ENCODE data around the gene LGR6.
A peak's percentile ranks its signal among the peaks of the same experiment; 100 is the strongest.
"Not testable (repeated sequence)": the region's sequence is repeated elsewhere in the genome, so short reads cannot be mapped to it uniquely, and the experiment has no call there.

The LGR6 gene

GRCh38 chr1:202233171-202233570, 39.6 kb downstream of the LGR6 start:
- WGBS (ENCODE audit: insufficient coverage, insufficient read length), result no CpG with 5 or more reads among the region's 4 CpGs
- Histone ChIP-seq H3K36me3 (ENCODE audit: control insufficient read depth, insufficient read depth, low read length) (no peaks in the 10 kb centered on the region), H3K4me3 (ENCODE audit: low read length) (no peak overlapping the region), H3K27me3 (ENCODE audit: control insufficient read depth, insufficient read depth, low read length) (no peaks in the 10 kb centered on the region), H3K27ac (ENCODE audit: low read length) (no peak overlapping the region), H3K4me1 (ENCODE audit: control insufficient read depth, insufficient read depth, low read length) (no peaks in the 10 kb centered on the region; the same call in 1 of the 2 replicates), H3K9me3 (ENCODE audit: control insufficient read depth, insufficient read depth, low read length) (no peaks in the 10 kb centered on the region)
- no peak for DNase-seq (ENCODE audit: low read depth, low spot score)

DNA sequence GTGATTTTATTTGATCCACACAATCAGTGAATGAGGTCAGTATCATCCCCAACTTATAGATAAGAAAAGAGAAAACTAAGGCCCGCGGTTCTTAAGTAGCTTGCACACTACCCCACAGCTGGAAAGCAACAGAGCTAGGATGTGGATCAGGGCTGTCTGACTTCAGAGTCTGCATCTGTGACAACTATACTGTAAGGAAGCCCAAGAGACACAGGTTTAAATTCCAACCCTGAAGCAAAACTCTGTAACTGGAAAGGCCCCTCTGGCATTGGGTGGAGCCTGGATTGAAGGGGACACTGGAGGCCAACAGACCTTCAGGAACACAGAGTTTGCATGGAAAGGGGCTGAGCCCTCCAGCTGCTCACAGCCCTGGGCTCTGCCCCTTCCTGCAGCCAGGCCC, 40.2 kb downstream of the LGR6 start:
- no peak for DNase-seq (ENCODE audit: low read depth, low spot score)
- H3K9me3 ChIP-seq (ENCODE audit: control insufficient read depth, insufficient read depth, low read length), result no peaks in the 10 kb centered on the region
- H3K4me3 ChIP-seq (ENCODE audit: low read length), result no peak overlapping the region
- no peaks in the 10 kb centered on the region for H3K27me3 ChIP-seq (ENCODE audit: control insufficient read depth, insufficient read depth, low read length)
- no peak overlapping the region for H3K27ac ChIP-seq (ENCODE audit: low read length)
- no peaks in the 10 kb centered on the region; the same call in 1 of the 2 replicates for H3K4me1 ChIP-seq (ENCODE audit: control insufficient read depth, insufficient read depth, low read length)
- no peaks in the 10 kb centered on the region for H3K36me3 ChIP-seq (ENCODE audit: control insufficient read depth, insufficient read depth, low read length)
- no CpG with 5 or more reads among the region's 2 CpGs for WGBS (ENCODE audit: insufficient coverage, insufficient read length)

- Histone ChIP-seq H3K4me1 (ENCODE audit: control insufficient read depth, insufficient read depth, low read length) (no peaks in the 10 kb centered on the region; the same call in 1 of the 2 replicates), H3K36me3 (ENCODE audit: control insufficient read depth, insufficient read depth, low read length) (no peaks in the 10 kb centered on the region), H3K27me3 (ENCODE audit: control insufficient read depth, insufficient read depth, low read length) (no peaks in the 10 kb centered on the region), H3K4me3 (ENCODE audit: low read length) (no peak overlapping the region), H3K27ac (ENCODE audit: low read length) (no peak overlapping the region), H3K9me3 (ENCODE audit: control insufficient read depth, insufficient read depth, low read length) (no peaks in the 10 kb centered on the region)
- no peak for DNase-seq (ENCODE audit: low read depth, low spot score)
- WGBS (ENCODE audit: insufficient coverage, insufficient read length), result no CpG with 5 or more reads among the region's 3 CpGs
These were observed 40.9 kb downstream of the LGR6 start for GRCh38 chr1:202234331-202235002.

DNA sequence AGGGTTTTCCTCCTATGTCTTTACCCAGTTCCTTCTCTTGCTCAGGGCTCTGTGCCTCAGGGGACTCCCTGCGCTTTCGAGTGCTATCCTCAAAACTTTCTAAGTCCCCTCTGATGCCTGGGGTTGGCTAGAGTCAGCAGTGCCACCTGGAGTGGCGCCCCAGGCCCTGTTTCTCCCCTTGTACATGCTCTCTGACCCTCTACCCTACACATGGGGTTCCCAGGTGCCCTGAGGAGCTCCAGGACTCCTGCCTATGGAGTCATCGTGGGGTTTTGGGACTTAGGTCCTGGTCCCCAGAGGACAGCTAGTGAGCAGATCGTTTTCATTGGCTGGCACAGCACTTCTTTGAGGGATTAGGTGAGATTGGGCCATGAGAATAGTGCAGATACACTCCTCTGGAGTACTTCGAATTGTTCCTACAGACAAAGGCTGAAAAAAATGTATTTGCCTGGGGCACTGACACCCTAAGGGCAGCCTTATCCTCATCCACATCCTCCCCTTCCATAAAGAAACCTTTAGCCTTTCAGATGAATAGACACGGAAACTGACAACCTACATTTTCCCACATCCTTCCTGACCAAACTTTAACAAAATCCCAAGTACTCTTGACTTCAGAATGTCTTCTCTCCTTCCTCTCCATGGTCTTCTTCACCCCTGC, 41.5 kb downstream of the LGR6 start:
- Histone ChIP-seq H3K27ac (ENCODE audit: low read length) (no peak overlapping the region), H3K27me3 (ENCODE audit: control insufficient read depth, insufficient read depth, low read length) (no peaks in the 10 kb centered on the region), H3K4me3 (ENCODE audit: low read length) (no peak overlapping the region), H3K4me1 (ENCODE audit: control insufficient read depth, insufficient read depth, low read length) (no peaks in the 10 kb centered on the region; the same call in 1 of the 2 replicates), H3K36me3 (ENCODE audit: control insufficient read depth, insufficient read depth, low read length) (no peaks in the 10 kb centered on the region), H3K9me3 (ENCODE audit: control insufficient read depth, insufficient read depth, low read length) (no peaks in the 10 kb centered on the region)
- no peak for DNase-seq (ENCODE audit: low read depth, low spot score)
- no CpG with 5 or more reads among the region's 7 CpGs for WGBS (ENCODE audit: insufficient coverage, insufficient read length)

GRCh38 chr1:202235856-202236837, 42.5 kb downstream of the LGR6 start:
- H3K36me3 ChIP-seq (ENCODE audit: control insufficient read depth, insufficient read depth, low read length), result no peaks in the 10 kb centered on the region
- WGBS (ENCODE audit: insufficient coverage, insufficient read length), result no CpG with 5 or more reads among the region's 19 CpGs
- H3K27ac ChIP-seq (ENCODE audit: low read length), result no peak overlapping the region
- H3K9me3 ChIP-seq (ENCODE audit: control insufficient read depth, insufficient read depth, low read length), result no peaks in the 10 kb centered on the region
- H3K27me3 ChIP-seq (ENCODE audit: control insufficient read depth, insufficient read depth, low read length), result no peaks in the 10 kb centered on the region
- peak; percentile 84 for DNase-seq (ENCODE audit: low read depth, low spot score)
- no peak overlapping the region for H3K4me3 ChIP-seq (ENCODE audit: low read length)
- no peaks in the 10 kb centered on the region; the same call in 1 of the 2 replicates for H3K4me1 ChIP-seq (ENCODE audit: control insufficient read depth, insufficient read depth, low read length)

DNA sequence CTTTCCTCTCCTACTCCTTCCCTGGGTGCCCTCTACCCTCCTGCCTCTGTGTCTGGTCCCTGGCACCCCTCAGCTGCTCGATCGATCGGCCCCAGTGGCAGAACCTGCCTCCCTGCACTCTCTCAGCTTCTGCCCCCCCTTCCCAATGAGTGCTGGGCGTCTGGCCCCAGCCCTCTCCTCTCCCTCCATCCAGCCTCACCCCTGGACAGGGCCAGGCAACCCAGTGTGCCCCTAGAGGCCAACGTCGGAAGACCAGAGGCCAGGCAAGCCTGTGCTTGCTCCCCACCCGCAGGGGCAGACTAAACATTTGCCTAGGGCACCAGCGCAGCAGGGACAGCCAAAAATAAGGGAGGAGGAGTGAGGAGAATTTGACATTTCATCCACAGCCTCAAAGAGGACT, 43.5 kb downstream of the LGR6 start:
- no CpG with 5 or more reads among the region's 8 CpGs for WGBS (ENCODE audit: insufficient coverage, insufficient read length)
- no peaks in the 10 kb centered on the region for H3K27me3 ChIP-seq (ENCODE audit: control insufficient read depth, insufficient read depth, low read length)
- H3K9me3 ChIP-seq (ENCODE audit: control insufficient read depth, insufficient read depth, low read length), result no peaks in the 10 kb centered on the region
- H3K4me3 ChIP-seq (ENCODE audit: low read length), result no peak overlapping the region
- no peak overlapping the region for H3K27ac ChIP-seq (ENCODE audit: low read length)
- H3K4me1 ChIP-seq (ENCODE audit: control insufficient read depth, insufficient read depth, low read length), result no peaks in the 10 kb centered on the region; the same call in 1 of the 2 replicates
- H3K36me3 ChIP-seq (ENCODE audit: control insufficient read depth, insufficient read depth, low read length), result no peaks in the 10 kb centered on the region
- peak; percentile 81 for DNase-seq (ENCODE audit: low read depth, low spot score)

- no peaks in the 10 kb centered on the region for H3K27me3 ChIP-seq (ENCODE audit: control insufficient read depth, insufficient read depth, low read length)
- no peaks in the 10 kb centered on the region for H3K36me3 ChIP-seq (ENCODE audit: control insufficient read depth, insufficient read depth, low read length)
- no peak overlapping the region for H3K4me3 ChIP-seq (ENCODE audit: low read length)
- no peak overlapping the region for H3K27ac ChIP-seq (ENCODE audit: low read length)
- no peaks in the 10 kb centered on the region; the same call in 1 of the 2 replicates for H3K4me1 ChIP-seq (ENCODE audit: control insufficient read depth, insufficient read depth, low read length)
- no CpG with 5 or more reads among the region's 22 CpGs for WGBS (ENCODE audit: insufficient coverage, insufficient read length)
- no peak for DNase-seq (ENCODE audit: low read depth, low spot score)
- H3K9me3 ChIP-seq (ENCODE audit: control insufficient read depth, insufficient read depth, low read length), result no peaks in the 10 kb centered on the region
These were observed 45.3 kb downstream of the LGR6 start for GRCh38 chr1:202238914-202239313.

- not testable (repeated sequence) for DNase-seq (ENCODE audit: low read depth, low spot score); H3K4me1 ChIP-seq (ENCODE audit: control insufficient read depth, insufficient read depth, low read length); H3K4me3 ChIP-seq (ENCODE audit: low read length); H3K27ac ChIP-seq (ENCODE audit: low read length); H3K9me3 ChIP-seq (ENCODE audit: control insufficient read depth, insufficient read depth, low read length); H3K27me3 ChIP-seq (ENCODE audit: control insufficient read depth, insufficient read depth, low read length); H3K36me3 ChIP-seq (ENCODE audit: control insufficient read depth, insufficient read depth, low read length)
- no CpG with 5 or more reads among the region's 3 CpGs for WGBS (ENCODE audit: insufficient coverage, insufficient read length)
These were observed 46.6 kb downstream of the LGR6 start for GRCh38 chr1:202240226-202240625.

- no CpG with 5 or more reads among the region's 4 CpGs for WGBS (ENCODE audit: insufficient coverage, insufficient read length)
- no peaks in the 10 kb centered on the region for H3K9me3 ChIP-seq (ENCODE audit: control insufficient read depth, insufficient read depth, low read length)
These were observed 47.4 kb downstream of the LGR6 start for GRCh38 chr1:202240956-202241355.

DNA sequence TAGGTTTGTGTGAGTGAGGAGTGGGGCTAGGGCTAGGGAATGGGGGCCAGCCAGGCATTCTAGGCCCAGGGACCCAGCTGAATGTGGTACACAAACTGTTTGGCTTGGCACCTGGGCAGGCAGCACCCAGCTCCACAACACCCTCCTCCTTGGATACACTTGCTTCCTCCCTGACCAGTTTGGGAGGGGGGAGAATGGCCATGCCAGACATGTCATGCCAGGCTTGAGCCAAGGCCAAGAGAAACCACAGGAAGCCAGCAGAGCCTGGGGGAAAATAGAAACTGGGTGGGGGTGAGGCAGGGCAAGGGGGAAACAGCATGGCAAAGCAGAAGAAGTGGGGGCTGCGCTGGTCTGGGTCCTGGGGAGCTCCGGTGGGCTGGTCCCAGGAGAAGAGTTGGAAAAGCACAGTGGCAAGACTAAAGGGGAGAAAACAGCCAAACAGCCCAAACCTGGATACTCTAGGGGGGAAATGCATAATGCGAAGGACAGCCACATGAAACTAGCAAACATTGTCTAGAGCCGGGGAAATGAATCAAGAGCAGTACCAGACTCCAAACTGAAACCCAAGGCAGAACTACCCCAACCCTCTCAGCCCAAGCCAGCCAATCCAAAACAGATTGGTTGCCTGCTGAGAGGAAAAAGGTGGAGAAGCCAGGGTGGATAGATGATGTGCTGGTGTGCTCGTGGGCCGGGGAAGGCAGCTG, 47.9 kb downstream of the LGR6 start:
- Histone ChIP-seq H3K9me3 (ENCODE audit: control insufficient read depth, insufficient read depth, low read length) (no peaks in the 10 kb centered on the region), H3K27ac (ENCODE audit: low read length) (no peak overlapping the region), H3K4me3 (ENCODE audit: low read length) (no peak overlapping the region), H3K27me3 (ENCODE audit: control insufficient read depth, insufficient read depth, low read length) (no peaks in the 10 kb centered on the region), H3K4me1 (ENCODE audit: control insufficient read depth, insufficient read depth, low read length) (no peaks in the 10 kb centered on the region; the same call in 1 of the 2 replicates), H3K36me3 (ENCODE audit: control insufficient read depth, insufficient read depth, low read length) (no peaks in the 10 kb centered on the region)
- WGBS (ENCODE audit: insufficient coverage, insufficient read length), result no CpG with 5 or more reads among the region's 6 CpGs
- DNase-seq (ENCODE audit: low read depth, low spot score), result no peak

More at GRCh38 chr1:202240956-202241355, 47.4 kb downstream of the LGR6 start:
- Histone ChIP-seq H3K4me3 (ENCODE audit: low read length) (no peak overlapping the region), H3K4me1 (ENCODE audit: control insufficient read depth, insufficient read depth, low read length) (no peaks in the 10 kb centered on the region; the same call in 1 of the 2 replicates), H3K36me3 (ENCODE audit: control insufficient read depth, insufficient read depth, low read length) (no peaks in the 10 kb centered on the region), H3K27me3 (ENCODE audit: control insufficient read depth, insufficient read depth, low read length) (no peaks in the 10 kb centered on the region), H3K27ac (ENCODE audit: low read length) (no peak overlapping the region)
- DNase-seq (ENCODE audit: low read depth, low spot score), result no peak

Data from iPS DF 6.9 (cell line).